Glomerular visceral epithelial cell (primary cell): Measurements from ENCODE around the gene PLEKHH1.
"Not testable (repeated sequence)": the region's sequence is repeated elsewhere in the genome, so short reads cannot be mapped to it uniquely, and the experiment has no call there.

Experiments
- DNase-seq: peaks from one replicate; pipeline ENCODE4 v3.0.0-alpha.2; 2016; ENCODE audit errors: extremely low spot score

The PLEKHH1 gene

GRCh38 chr14:67532606-67532997, 488 bp upstream of the PLEKHH1 start:
- no peak for DNase-seq

GRCh38 chr14:67533754-67534085, 630 bp downstream of the PLEKHH1 start:
- no peak for DNase-seq

DNA sequence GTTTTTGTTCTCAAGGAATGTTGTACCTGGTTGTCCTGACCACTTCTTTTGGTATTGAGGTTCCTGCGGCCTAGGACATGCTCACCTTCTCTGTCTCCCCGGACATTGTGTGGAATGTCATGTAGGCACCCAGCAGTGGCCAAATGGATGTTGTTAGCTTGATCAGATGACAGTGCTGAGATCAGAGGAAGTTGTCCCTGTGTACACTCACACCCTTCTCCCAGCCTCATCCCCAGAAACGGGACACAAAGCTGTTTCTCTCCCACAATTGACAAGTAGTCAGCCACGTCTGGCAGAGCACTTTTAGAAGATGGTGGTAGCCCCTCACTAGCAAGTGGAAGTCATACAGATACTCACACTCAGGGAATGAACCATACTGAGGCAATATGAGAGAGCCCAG, 3.0 kb downstream of the PLEKHH1 start:
- DNase-seq: no peak

- no peak for DNase-seq
Measured at GRCh38 chr14:67537736-67538135, 4.6 kb downstream of the PLEKHH1 start.

GRCh38 chr14:67538501-67538900, 5.4 kb downstream of the PLEKHH1 start:
- no peak for DNase-seq

- no peak for DNase-seq
Measured at GRCh38 chr14:67539116-67539515, 6.0 kb downstream of the PLEKHH1 start.

DNA sequence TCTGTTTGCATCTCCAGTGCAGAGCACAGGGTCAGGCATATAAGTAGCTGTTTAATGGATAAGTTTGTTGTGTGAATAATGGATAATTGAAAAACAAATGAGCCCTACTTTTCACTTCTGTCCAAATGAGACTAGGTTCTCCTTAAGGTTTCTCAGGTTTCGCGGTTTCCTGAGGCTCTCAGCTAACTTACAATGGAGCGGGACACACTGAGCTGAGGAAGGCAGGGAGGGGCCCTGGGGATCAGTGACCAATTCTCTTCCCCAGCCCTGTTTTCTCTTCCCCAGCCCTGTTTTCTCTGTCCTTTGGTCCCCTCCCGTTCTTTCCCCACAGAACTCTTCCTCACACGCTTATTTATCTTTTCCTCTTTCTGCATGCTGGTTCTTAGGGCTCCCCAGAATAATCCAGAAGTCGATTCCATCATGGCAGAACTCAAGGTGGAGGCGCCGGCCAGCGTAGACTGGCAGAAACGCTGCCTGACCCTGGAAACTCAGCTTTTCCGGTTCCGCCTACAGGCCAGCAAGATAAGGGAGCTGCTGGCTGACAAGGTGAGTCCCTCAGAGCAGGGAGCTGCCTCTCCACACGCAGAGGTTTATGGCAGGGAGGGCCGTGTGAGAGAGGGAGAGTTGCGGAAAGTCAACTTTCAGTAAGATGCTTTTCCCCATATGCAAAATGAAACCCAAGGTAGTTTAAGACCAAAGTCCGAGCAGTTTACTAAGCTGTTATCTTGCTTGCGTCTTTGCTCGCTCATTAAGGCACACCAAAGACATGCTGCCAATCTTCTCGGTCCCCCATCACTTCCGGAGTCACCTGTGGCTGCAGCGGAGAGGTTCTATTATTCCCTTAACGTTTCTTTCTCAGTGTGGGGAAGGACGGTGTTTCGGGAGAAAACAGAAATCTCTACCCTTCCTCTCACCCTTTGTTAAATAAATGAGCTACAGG, 8.6 kb downstream of the PLEKHH1 start:
- DNase-seq: no peak

DNA sequence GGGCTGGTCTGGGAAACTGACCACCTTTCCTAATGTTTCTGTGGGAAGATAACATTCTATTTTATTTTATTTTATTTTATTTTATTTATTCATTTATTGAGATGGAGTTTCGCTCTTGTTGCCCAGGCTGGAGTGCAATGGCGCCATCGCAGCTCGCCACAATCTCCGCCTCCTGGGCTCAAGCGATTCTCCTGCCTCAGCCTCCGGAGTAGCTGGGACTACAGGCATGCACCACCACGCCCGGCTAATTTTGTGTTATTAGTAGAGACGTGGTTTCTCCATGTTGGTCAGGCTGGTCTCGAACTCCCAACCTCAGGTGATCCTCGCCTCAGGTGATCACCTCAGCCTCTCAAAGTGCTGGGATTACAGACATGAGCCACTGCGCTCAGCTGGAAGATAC, 9.5 kb downstream of the PLEKHH1 start:
- DNase-seq: not testable (repeated sequence)

DNA sequence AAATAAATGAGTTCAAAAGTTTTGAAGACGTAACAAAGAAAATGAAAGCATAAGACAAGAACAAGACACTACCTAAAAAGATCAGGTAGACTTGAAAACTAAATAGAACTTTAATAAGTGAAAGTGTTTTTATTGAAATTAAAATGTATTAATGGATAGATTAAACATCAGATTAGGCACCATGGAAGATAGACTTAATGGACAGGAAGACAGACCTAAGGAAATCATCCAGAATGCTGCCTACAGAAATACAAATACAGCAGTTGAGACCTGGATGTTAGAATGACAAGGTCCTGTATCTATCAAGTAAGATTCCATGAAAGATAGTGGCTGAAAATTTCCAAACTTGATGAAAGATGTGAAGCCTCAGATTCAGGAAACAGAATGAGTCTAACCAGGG, 11.5 kb downstream of the PLEKHH1 start:
- DNase-seq: no peak

- DNase-seq: no peak
Measured at GRCh38 chr14:67547224-67547780, 14.2 kb downstream of the PLEKHH1 start.

- DNase-seq: no peak
Measured at GRCh38 chr14:67549734-67550133, 16.6 kb downstream of the PLEKHH1 start.

DNA sequence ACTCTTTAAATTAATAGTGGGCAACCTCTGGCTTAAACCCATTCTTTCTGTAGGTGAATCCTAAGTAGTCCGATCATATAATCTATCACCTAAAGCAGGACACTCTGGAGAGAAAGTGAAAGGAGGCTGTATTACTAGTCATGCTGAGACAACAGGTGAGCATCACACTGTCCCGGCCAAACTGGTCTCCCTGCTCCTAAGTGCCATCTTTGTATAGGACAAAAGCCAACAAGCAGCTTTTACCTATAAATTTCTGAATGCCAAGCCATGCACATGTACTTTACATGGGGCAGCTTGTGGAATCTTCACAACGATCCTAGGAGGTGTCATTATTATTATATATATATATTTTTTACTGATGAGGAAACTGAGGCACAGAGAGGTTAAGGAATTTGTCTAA, 18.0 kb downstream of the PLEKHH1 start:
- DNase-seq: no peak

DNA sequence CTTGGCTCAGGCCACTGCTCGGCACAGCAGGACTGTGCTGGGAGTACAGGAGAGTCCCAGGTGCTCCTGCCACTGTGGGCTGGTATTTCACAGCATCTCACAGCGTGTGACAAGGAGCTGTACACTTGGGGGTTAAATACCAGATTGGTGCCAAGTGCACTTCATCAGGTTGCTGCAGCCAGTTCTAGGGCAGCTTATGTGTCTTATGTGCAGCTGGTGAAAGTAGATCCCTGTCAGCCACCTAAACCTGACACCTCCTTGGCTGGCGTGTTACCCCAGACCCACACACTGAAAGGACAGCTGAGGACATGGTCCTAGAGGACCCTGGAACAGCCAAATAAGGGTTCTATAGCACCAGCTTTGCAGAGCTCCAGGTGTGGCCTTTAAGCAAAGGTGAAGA, 18.9 kb downstream of the PLEKHH1 start:
- DNase-seq: no peak

DNA sequence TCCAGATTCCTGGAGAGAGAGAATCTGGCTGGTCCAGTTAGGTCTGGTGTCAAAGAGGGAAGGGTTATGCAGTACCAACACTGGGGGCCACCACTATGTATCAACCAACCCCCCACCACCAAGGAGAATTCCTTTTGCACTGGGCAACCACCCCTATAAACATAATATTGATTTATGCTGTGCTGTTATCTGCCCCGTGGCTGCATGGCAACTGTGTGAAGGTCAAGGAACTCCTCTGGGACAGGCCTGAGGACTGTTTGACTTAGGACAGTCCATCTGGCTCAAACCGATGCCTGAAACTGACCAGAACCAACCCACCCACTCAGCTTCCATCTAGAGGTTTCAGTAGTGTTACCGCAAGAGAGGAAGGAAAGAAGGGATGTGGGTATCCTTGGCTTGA, 20.5 kb downstream of the PLEKHH1 start:
- no peak for DNase-seq

GRCh38 chr14:67554341-67554740, 21.3 kb downstream of the PLEKHH1 start:
- DNase-seq: no peak

GRCh38 chr14:67555518-67556090, 22.5 kb downstream of the PLEKHH1 start:
- no peak for DNase-seq

GRCh38 chr14:67556671-67557070, 23.6 kb downstream of the PLEKHH1 start:
- no peak for DNase-seq

GRCh38 chr14:67557118-67557517, 24.0 kb downstream of the PLEKHH1 start:
- DNase-seq: peak; percentile 91

- DNase-seq: no peak
Measured at GRCh38 chr14:67557656-67558055, 24.6 kb downstream of the PLEKHH1 start.

DNA sequence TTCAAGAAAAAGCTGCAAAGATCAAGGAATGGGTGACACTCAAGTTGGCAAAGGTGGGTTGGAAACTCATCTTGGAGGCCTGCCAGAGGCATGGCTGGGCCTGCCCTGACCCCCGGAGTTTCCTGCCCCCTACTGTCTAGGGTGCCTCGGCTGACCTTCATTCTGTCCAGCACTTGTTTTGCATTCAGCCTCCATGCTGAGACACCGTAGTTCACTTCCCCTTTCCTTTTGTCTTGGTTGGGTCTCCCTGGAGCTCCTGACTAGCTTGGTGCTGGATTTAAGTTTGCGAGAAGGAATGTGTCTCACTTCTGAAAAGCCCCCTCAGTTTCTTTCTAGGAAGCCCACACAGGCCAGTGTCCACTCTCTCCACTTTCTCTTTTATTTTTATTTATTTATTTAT, 26.5 kb downstream of the PLEKHH1 start:
- no peak for DNase-seq

DNA sequence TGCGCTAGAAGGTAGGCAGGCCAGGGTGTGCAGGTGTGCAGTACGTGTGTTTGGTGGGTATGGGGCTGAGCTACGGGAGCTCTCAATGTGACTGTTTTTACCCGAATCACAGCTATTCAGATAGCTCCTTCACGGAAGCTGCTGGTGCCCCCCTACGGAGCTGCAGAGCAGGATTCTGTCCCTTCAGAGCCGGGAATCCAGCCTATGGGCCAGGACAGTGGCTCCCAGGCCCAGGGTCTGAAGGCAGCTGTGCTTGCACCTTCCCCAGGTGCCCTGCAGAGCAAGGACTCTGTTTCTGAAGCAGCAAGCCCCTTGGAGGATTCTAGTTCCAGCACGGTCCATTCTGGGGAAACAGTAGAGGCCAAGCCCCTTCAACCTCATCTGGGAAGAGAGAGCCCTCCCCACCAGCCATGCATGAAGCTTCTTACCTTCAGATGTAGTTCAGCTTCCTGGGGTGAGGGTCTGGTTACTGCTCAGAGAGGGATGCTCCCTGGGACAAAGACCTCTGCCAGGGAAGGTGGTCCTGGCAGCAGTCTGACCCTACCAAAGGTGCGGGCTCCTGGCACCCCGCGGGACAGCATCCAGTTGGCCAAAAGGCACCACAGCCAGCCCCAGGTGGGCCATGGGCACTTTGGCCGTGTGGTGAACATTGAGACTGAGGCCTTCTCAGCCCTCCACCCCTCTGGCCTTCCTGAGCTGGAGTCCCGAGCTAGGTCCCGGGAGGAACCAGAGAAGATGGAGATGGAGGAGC, 29.1 kb downstream of the PLEKHH1 start:
- DNase-seq: no peak

GRCh38 chr14:67562776-67563150, 29.7 kb downstream of the PLEKHH1 start:
- DNase-seq: no peak

DNA sequence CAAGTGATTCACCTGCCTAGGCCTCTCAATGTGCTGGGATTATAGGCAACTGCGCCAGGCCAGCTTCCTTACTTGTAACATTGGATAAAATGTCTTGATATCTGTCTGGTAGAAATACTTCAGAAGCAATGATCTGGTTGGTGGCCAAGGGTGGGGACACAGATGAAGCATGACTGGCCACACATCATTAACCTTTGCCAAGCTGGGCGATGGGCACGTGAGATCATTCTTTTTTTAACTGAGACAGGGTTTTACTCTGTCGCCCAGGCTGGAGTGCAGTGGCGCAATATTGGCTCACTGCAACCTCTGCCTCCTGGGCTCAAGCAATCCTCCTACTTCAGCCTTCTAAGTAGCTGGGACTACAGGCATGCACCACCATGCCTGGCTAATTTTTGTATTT, 31.1 kb downstream of the PLEKHH1 start:
- peak; percentile 78 for DNase-seq
